CD14-positive monocyte (primary cell): Measurements from ENCODE around the gene CNTNAP2. TPM values are rescaled to one million over a fixed set of nuclear protein-coding genes. Genes with fewer than 3 reads are reported as not detected.

ENCODE experiments used
- DNase-seq, 3 donors: peaks; one replicate each; pipeline ENCODE4 v3.0.0-alpha.2; 2011 to 2022
- H2AFZ ChIP-seq: 2 replicates; pipeline ENCODE4 v1.6.0; 2012; ENCODE audit warnings: mild to moderate bottlenecking, low read depth, low read length, inconsistent platforms; ENCODE audit not compliant: insufficient read depth, poor library complexity, severe bottlenecking
- H3K27ac ChIP-seq, 2 donors: 1 replicate in 1 of 2; 2 replicates in 1 of 2; pipeline ENCODE4 v1.5.1; 2012 to 2013; ENCODE audit warnings: low read length in 2 of 2, control low read depth in 1 of 2, inconsistent platforms in 1 of 2, low read depth in 1 of 2, mild to moderate bottlenecking in 1 of 2
- H3K27me3 ChIP-seq, 2 donors: one replicate each; pipeline versions ENCODE4 v1.6.0 to v1.6.1; 2011 to 2013; ENCODE audit warnings: low read length in 2 of 2; ENCODE audit not compliant: control insufficient read depth in 2 of 2, insufficient read depth in 2 of 2
- H3K36me3 ChIP-seq, 2 donors: replicated peaks in 1 of 2; 1 replicate in 1 of 2; 2 replicates in 1 of 2; pipeline versions ENCODE4 v1.5.1 to v1.6.1; 2012 to 2013; ENCODE audit warnings: low read length in 2 of 2, control low read depth in 1 of 2, inconsistent platforms in 1 of 2, mild to moderate bottlenecking in 1 of 2; ENCODE audit not compliant: insufficient read depth in 2 of 2, control insufficient read depth in 1 of 2
- H3K4me1 ChIP-seq, 2 donors: 1 replicate in 1 of 2; 2 replicates in 1 of 2; pipeline versions ENCODE4 v1.5.1 to v1.6.1; 2012 to 2013; ENCODE audit warnings: low read length in 2 of 2, control low read depth in 1 of 2, inconsistent platforms in 1 of 2, mild to moderate bottlenecking in 1 of 2, moderate library complexity in 1 of 2; ENCODE audit not compliant: insufficient read depth in 2 of 2, control insufficient read depth in 1 of 2
- H3K4me2 ChIP-seq: replicated peaks from 2 replicates; pipeline ENCODE3; 2012; ENCODE audit warnings: low read length, moderate library complexity, mild to moderate bottlenecking; ENCODE audit not compliant: poor library complexity, severe bottlenecking; ENCODE audit errors: extremely low read depth
- H3K4me3 ChIP-seq, 3 experiments: fragments of 200-600 bp in 1 of 3; sonication (generic) in 1 of 3; replicated peaks in 1 of 3; 1 replicate in 2 of 3; 2 replicates in 1 of 3; pipeline ENCODE4 v1.5.1; 2011 to 2013; ENCODE audit warnings: low read length in 3 of 3, mild to moderate bottlenecking in 3 of 3, control low read depth in 2 of 3, low read depth in 2 of 3, inconsistent platforms in 1 of 3, moderate library complexity in 1 of 3
- H3K79me2 ChIP-seq: 2 replicates; pipeline ENCODE4 v1.6.0; 2012; ENCODE audit warnings: mild to moderate bottlenecking, control low read depth, inconsistent platforms, low read length, moderate library complexity; ENCODE audit not compliant: insufficient read depth
- H3K9ac ChIP-seq: 2 replicates; pipeline ENCODE4 v1.6.0; 2017; ENCODE audit warnings: low read length, mild to moderate bottlenecking; ENCODE audit not compliant: insufficient read depth, poor library complexity, severe bottlenecking
- H3K9me3 ChIP-seq, 2 donors: replicated peaks in 1 of 2; 1 replicate in 1 of 2; 2 replicates in 1 of 2; pipeline versions ENCODE4 v1.5.1 to v1.6.1; 2012 to 2013; ENCODE audit warnings: low read length in 2 of 2, control low read depth in 1 of 2; ENCODE audit not compliant: control insufficient read depth in 1 of 2, insufficient read depth in 1 of 2
- H4K20me1 ChIP-seq: 2 replicates; pipeline ENCODE4 v1.6.0; 2012; ENCODE audit warnings: mild to moderate bottlenecking, low read length, control low read depth, moderate library complexity; ENCODE audit not compliant: insufficient read depth
- H3K27ac Mint-ChIP-seq, 7 donors: one replicate each; pipeline ENCODE4 v1.8.0; 2020; ENCODE audit warnings: mild to moderate bottlenecking in 7 of 7, mixed read lengths in 7 of 7, moderate library complexity in 6 of 7, inconsistent platforms in 2 of 7
- H3K27me3 Mint-ChIP-seq, 3 donors: one replicate each; pipeline ENCODE4 v1.8.0; 2021 to 2022; ENCODE audit warnings: low read depth in 3 of 3, mild to moderate bottlenecking in 3 of 3, mixed read lengths in 3 of 3, moderate library complexity in 3 of 3, inconsistent platforms in 1 of 3
- H3K36me3 Mint-ChIP-seq, 2 donors: one replicate each; pipeline ENCODE4 v1.8.0; 2020; ENCODE audit warnings: mixed read lengths in 2 of 2, inconsistent platforms in 1 of 2, mild to moderate bottlenecking in 1 of 2
- H3K4me1 Mint-ChIP-seq: one replicate; pipeline ENCODE4 v1.8.0; 2020; ENCODE audit warnings: mild to moderate bottlenecking, mixed read lengths
- H3K4me3 Mint-ChIP-seq, 2 donors: one replicate each; pipeline ENCODE4 v1.8.0; 2020; ENCODE audit warnings: mild to moderate bottlenecking in 2 of 2, mixed read lengths in 2 of 2, moderate library complexity in 1 of 2
- H3K9me3 Mint-ChIP-seq, 7 donors: one replicate each; pipeline ENCODE4 v1.8.0; 2020 to 2022; ENCODE audit warnings: mixed read lengths in 7 of 7, mild to moderate bottlenecking in 6 of 7, moderate library complexity in 6 of 7, inconsistent platforms in 2 of 7
- WGBS: methylation state at CpG from one replicate; pipeline ENCODE4 v1.1.5; 2013; ENCODE audit warnings: missing lambda C conversion rate; ENCODE audit not compliant: insufficient coverage; 5-methylcytosine and 5-hydroxymethylcytosine counted together
- intact Hi-C, 2 donors: fragments of 100-400 bp; cut with micrococcal nuclease; formaldehyde crosslinking; loops; one replicate each; pipeline versions ENCODE4 v1.15.0 to v1.15.1; 2023
- polyA plus RNA-seq, 3 donors: library from polyadenylated mRNA; depleted of rRNA in 1 of 3; unstranded in 2 of 3; stranded (reverse) in 1 of 3; fragments of 300-500 nt in 2 of 3; fragments of >200 nt in 1 of 3; fragmentation: Illumina TruSeq in 2 of 3; gene quantifications; 1 replicate in 2 of 3; 2 replicates in 1 of 3; pipeline ENCODE4 v1.2.3, GENCODE V29; 2012 to 2021
- TF ChIP-seq, protein P1 (sequence below): fragments of 200-600 bp; IDR thresholded peaks from one replicate; pipeline ENCODE4 v1.8.0; 2022; ENCODE audit warnings: antibody characterized with exemption, mild to moderate bottlenecking

Gene CNTNAP2
- polyA plus RNA-seq, 3 donors: 0.01 TPM; not detected in 2

DNA sequence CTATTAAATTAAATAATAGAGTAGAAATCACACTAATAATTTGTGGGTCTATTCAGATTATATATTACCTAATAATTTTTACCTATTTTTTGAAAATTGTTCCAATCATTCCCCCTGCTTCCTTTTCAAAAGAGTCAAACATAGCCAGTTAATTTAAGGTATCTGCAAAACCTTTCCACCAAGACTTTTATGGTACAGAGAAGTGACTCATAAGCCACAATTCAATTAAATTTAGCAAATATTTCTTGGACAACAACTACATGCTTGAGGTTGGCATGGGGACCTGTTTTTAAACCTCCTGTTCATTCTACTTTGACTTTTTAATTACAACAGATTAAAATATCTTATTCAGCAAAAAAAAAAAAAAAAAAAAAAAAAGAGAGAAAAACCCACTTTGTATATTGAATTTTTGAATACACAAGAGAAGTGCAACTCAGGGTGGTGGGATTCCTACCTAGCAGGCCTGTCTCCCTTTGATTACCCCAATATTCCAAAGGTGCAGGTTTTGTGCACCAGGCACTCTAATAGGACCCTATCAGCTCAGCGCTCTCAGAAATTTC, 2172.1 kb downstream of the CNTNAP2 start:
- no peak overlapping the region for H3K27ac Mint-ChIP-seq
- H3K9ac ChIP-seq: no peak overlapping the region
- TF ChIP-seq, protein P1, sequence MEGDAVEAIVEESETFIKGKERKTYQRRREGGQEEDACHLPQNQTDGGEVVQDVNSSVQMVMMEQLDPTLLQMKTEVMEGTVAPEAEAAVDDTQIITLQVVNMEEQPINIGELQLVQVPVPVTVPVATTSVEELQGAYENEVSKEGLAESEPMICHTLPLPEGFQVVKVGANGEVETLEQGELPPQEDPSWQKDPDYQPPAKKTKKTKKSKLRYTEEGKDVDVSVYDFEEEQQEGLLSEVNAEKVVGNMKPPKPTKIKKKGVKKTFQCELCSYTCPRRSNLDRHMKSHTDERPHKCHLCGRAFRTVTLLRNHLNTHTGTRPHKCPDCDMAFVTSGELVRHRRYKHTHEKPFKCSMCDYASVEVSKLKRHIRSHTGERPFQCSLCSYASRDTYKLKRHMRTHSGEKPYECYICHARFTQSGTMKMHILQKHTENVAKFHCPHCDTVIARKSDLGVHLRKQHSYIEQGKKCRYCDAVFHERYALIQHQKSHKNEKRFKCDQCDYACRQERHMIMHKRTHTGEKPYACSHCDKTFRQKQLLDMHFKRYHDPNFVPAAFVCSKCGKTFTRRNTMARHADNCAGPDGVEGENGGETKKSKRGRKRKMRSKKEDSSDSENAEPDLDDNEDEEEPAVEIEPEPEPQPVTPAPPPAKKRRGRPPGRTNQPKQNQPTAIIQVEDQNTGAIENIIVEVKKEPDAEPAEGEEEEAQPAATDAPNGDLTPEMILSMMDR: no peak
- H2AFZ ChIP-seq: no peak overlapping the region
- no peaks in the 10 kb centered on the region for H4K20me1 ChIP-seq
- H3K4me2 ChIP-seq: no peak overlapping the region
- H3K4me3 ChIP-seq: no peak overlapping the region
- H3K4me3 Mint-ChIP-seq: no peak overlapping the region
- H3K27me3 ChIP-seq: no peaks in the 10 kb centered on the region
- intact Hi-C loops: no loop called here
- peaks cover 0 to 15% (median 9%) of the 10 kb centered on the region in 7 donors for H3K9me3 Mint-ChIP-seq
- H3K36me3 Mint-ChIP-seq: no peaks in the 10 kb centered on the region
- peaks cover 0 to 4% of the 10 kb centered on the region in 2 donors for H3K9me3 ChIP-seq
- DNase-seq: no peak
- no CpG with 5 or more reads among the region's 1 CpG for WGBS
- H3K4me1 Mint-ChIP-seq: no peaks in the 10 kb centered on the region
- H3K27me3 Mint-ChIP-seq: peaks cover 0 to 2% (median 1%) of the 10 kb centered on the region in 3 donors
- H3K4me1 ChIP-seq: no peaks in the 10 kb centered on the region
- H3K36me3 ChIP-seq: no peaks in the 10 kb centered on the region
- no peaks in the 10 kb centered on the region for H3K79me2 ChIP-seq
- H3K27ac ChIP-seq: no peak overlapping the region

DNA sequence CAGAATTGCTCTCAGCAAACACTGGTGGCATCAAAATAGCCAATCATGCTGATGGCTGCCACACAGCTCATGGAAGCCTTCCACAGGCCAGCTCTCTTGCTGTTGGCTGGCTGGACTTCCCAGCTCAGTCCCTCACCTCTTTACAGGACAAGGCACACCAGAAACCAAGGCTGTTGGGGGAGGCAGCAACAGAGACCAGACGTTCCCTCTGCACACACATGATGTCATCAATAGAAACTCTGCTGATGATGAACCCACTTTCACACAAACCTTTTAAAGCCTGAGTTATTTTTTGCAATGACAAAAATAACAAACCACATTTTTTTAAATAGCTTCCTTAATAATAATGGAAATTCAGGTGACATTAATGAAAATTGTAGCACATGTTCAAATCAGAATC, 2173.0 kb downstream of the CNTNAP2 start:
- peaks cover 0 to 13% (median 7%) of the 10 kb centered on the region in 7 donors for H3K9me3 Mint-ChIP-seq
- no peaks in the 10 kb centered on the region for H3K4me1 Mint-ChIP-seq
- Histone ChIP-seq H3K27ac (no peak overlapping the region), H3K27me3 (no peaks in the 10 kb centered on the region), H3K79me2 (no peaks in the 10 kb centered on the region), H3K4me1 (no peaks in the 10 kb centered on the region), H3K9me3 (peaks cover 0 to 4% of the 10 kb centered on the region in 2 donors), H2AFZ (no peak overlapping the region), H4K20me1 (no peaks in the 10 kb centered on the region), H3K4me3 (no peak overlapping the region), H3K4me2 (no peak overlapping the region), H3K36me3 (no peaks in the 10 kb centered on the region), H3K9ac (no peak overlapping the region)
- no peaks in the 10 kb centered on the region for H3K36me3 Mint-ChIP-seq
- H3K27ac Mint-ChIP-seq: no peak overlapping the region
- TF ChIP-seq, protein P1: no peak
- intact Hi-C loops: no loop called here
- DNase-seq: no peak
- H3K4me3 Mint-ChIP-seq: no peak overlapping the region
- H3K27me3 Mint-ChIP-seq: peaks cover 0 to 2% (median 1%) of the 10 kb centered on the region in 3 donors
- whole genome bisulfite sequencing: no CpG with 5 or more reads among the region's 1 CpG
